ENCODE measurements around the gene EFNB1.
"Not testable (repeated sequence)": the region's sequence is repeated elsewhere in the genome, so short reads cannot be mapped to it uniquely, and the experiment has no call there.

The EFNB1 gene

GRCh38 chrX:68828740-68829581 lies at the start of gene EFNB1:
TSS of gene EFNB1 (plus strand) at chrX:68829021. CDS start at chrX:68829777, 756 bp downstream.
- DNase-seq (ENCODE audit: low read depth in 3 of 3), result peak; percentile 63 to 75 (median 73)

- not testable (repeated sequence) for DNase-seq (ENCODE audit: low read depth in 3 of 3)
Observed at GRCh38 chrX:68781295-68781694, 47.5 kb upstream of the EFNB1 start.

GRCh38 chrX:68784816-68785215 lies 44.0 kb upstream of the EFNB1 start:
- no peak for DNase-seq (ENCODE audit: low read depth in 3 of 3)

GRCh38 chrX:68786581-68786980 lies 42.2 kb upstream of the EFNB1 start:
- not testable (repeated sequence) for DNase-seq (ENCODE audit: low read depth in 3 of 3)

- no peak for DNase-seq (ENCODE audit: low read depth in 3 of 3)
Observed at GRCh38 chrX:68789966-68790365, 38.9 kb upstream of the EFNB1 start.

GRCh38 chrX:68792083-68792482 lies 36.7 kb upstream of the EFNB1 start:
- DNase-seq (ENCODE audit: low read depth in 3 of 3), result no peak

GRCh38 chrX:68794461-68794860 lies 34.4 kb upstream of the EFNB1 start:
- DNase-seq (ENCODE audit: low read depth in 3 of 3), result no peak

GRCh38 chrX:68795741-68796140 lies 33.1 kb upstream of the EFNB1 start:
- DNase-seq (ENCODE audit: low read depth in 3 of 3), result no peak

GRCh38 chrX:68798400-68798799 lies 30.4 kb upstream of the EFNB1 start:
- not testable (repeated sequence) for DNase-seq (ENCODE audit: low read depth in 3 of 3)

- DNase-seq (ENCODE audit: low read depth in 3 of 3), result no peak
Observed at GRCh38 chrX:68801737-68802290, 27.0 kb upstream of the EFNB1 start.

- no peak for DNase-seq (ENCODE audit: low read depth in 3 of 3)
Observed at GRCh38 chrX:68807818-68808217, 21.0 kb upstream of the EFNB1 start.

GRCh38 chrX:68808686-68809357 lies 20.0 kb upstream of the EFNB1 start:
- no peak for DNase-seq (ENCODE audit: low read depth in 3 of 3)

- no peak for DNase-seq (ENCODE audit: low read depth in 3 of 3)
Observed at GRCh38 chrX:68820476-68821110, 8.2 kb upstream of the EFNB1 start.

- no peak for DNase-seq (ENCODE audit: low read depth in 3 of 3)
Observed at GRCh38 chrX:68821616-68822015, 7.2 kb upstream of the EFNB1 start.

GRCh38 chrX:68822641-68823410 lies 6.0 kb upstream of the EFNB1 start:
- no peak for DNase-seq (ENCODE audit: low read depth in 3 of 3)

- no peak for DNase-seq (ENCODE audit: low read depth in 3 of 3)
Observed at GRCh38 chrX:68823413-68824151, 5.2 kb upstream of the EFNB1 start.

GRCh38 chrX:68824152-68824433 lies 4.7 kb upstream of the EFNB1 start:
- no peak for DNase-seq (ENCODE audit: low read depth in 3 of 3)

GRCh38 chrX:68824565-68825125 lies 4.2 kb upstream of the EFNB1 start:
- DNase-seq (ENCODE audit: low read depth in 3 of 3), result no peak

- no peak for DNase-seq (ENCODE audit: low read depth in 3 of 3)
Observed at GRCh38 chrX:68826113-68826980, 2.5 kb upstream of the EFNB1 start.

GRCh38 chrX:68827256-68827655 lies 1.6 kb upstream of the EFNB1 start:
- DNase-seq (ENCODE audit: low read depth in 3 of 3), result no peak
